NCI-H2107 treated with DMSO at 0.1 percent for 48 hours (cell line): ENCODE data around the gene COG4.

ENCODE experiments used
- DNase-seq: peaks from one replicate; lab custom pipeline; 2025; ENCODE audit not compliant: unreplicated experiment; lab: John Stamatoyannopoulos, UW

Gene COG4

GRCh38 chr16:70434484-70435260 is 88.7 kb downstream of the COG4 start:
- DNase-seq: no peak

GRCh38 chr16:70433458-70434103 is 89.8 kb downstream of the COG4 start:
- no peak for DNase-seq

- no peak for DNase-seq
Measured at GRCh38 chr16:70432723-70433457, 90.5 kb downstream of the COG4 start.

- DNase-seq: no peak
Measured at GRCh38 chr16:70432356-70432722, 91.0 kb downstream of the COG4 start.

GRCh38 chr16:70430667-70431536 is 92.5 kb downstream of the COG4 start:
- DNase-seq: no peak
